ENCODE measurements around the gene PTH1R. TPM values are rescaled to one million over a fixed set of nuclear protein-coding genes. Genes with fewer than 3 reads are reported as not detected.

The PTH1R gene
- total and polyA plus RNA-seq, 4 donors: 11.2 to 29.7 (median 19.9) TPM

DNA sequence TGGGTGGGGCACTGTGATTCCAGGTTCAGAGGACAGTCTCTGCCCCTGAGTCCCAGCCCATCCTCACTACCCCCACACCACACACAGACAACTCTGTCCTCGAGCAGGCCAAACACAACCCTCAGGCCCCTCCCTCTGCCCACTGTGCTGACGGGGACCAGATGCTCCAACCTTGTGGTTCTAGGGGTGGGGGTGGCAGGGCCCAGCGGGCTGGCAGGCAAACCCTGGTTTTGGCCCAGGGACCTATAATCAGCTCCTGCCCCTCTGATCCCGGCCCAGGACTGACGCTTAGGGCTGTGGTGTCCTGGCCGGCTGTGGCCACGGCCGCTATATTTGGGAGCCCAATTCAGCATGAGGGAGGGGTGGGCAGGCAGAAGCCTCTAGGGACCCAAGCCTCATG is 9.2 kb upstream of the PTH1R start:
- Histone ChIP-seq H3K36me3 (ENCODE audit: control insufficient read depth in 4 of 4, insufficient read depth in 4 of 4, low read length in 4 of 4) (no peaks in the 10 kb centered on the region), H3K27ac (ENCODE audit: low read depth in 1 of 2, low read length in 1 of 2) (peak overlapping the region in 1 of 2 donors; percentile 7), H3K4me3 (no peak overlapping the region), H3K9me3 (ENCODE audit: control insufficient read depth in 4 of 4, insufficient read depth in 3 of 4, low read length in 3 of 4) (no peaks in the 10 kb centered on the region), H3K9ac (ENCODE audit: insufficient read depth in 1 of 2, low read length in 2 of 2) (no peak overlapping the region), H3K27me3 (ENCODE audit: control insufficient read depth in 3 of 3, insufficient read depth in 3 of 3, low read length in 2 of 3) (no peaks in the 10 kb centered on the region), H3K4me1 (ENCODE audit: control insufficient read depth in 5 of 5, insufficient read depth in 5 of 5, low read length in 5 of 5) (peaks cover 6 to 87% (median 38%) of the 10 kb centered on the region in 5 donors)
- DNase-seq (peak in 1 of 3 donors; percentile 33), ATAC-seq (ENCODE audit: insufficient read depth, low FRiP score) (no peak)
- TF ChIP-seq CTCF (IDR thresholded peaks at IDR 0.05; ENCODE audit: control extremely low read depth, extremely low read depth): no peak
- 75 to 79% methylated on average over 8 of the region's 8 CpGs for WGBS, 2 donors

GRCh38 chr3:46868948-46869347 is 8.6 kb upstream of the PTH1R start:
- no peaks in the 10 kb centered on the region for H3K9me3 ChIP-seq (ENCODE audit: control insufficient read depth in 4 of 4, insufficient read depth in 3 of 4, low read length in 3 of 4)
- no peak overlapping the region for H3K9ac ChIP-seq (ENCODE audit: insufficient read depth in 1 of 2, low read length in 2 of 2)
- no peak for DNase-seq
- WGBS, 2 donors: 80 to 84% methylated on average over 7 of the region's 7 CpGs
- H3K4me3 ChIP-seq: no peak overlapping the region
- peaks cover 6 to 87% (median 39%) of the 10 kb centered on the region in 5 donors for H3K4me1 ChIP-seq (ENCODE audit: control insufficient read depth in 5 of 5, insufficient read depth in 5 of 5, low read length in 5 of 5)
- H3K36me3 ChIP-seq (ENCODE audit: control insufficient read depth in 4 of 4, insufficient read depth in 4 of 4, low read length in 4 of 4): no peaks in the 10 kb centered on the region
- H3K27ac ChIP-seq (ENCODE audit: low read depth in 1 of 2, low read length in 1 of 2): no peak overlapping the region
- TF ChIP-seq CTCF (IDR thresholded peaks at IDR 0.05; ENCODE audit: control extremely low read depth, extremely low read depth): no peak
- no peaks in the 10 kb centered on the region for H3K27me3 ChIP-seq (ENCODE audit: control insufficient read depth in 3 of 3, insufficient read depth in 3 of 3, low read length in 2 of 3)
- no peak for ATAC-seq (ENCODE audit: insufficient read depth, low FRiP score)

DNA sequence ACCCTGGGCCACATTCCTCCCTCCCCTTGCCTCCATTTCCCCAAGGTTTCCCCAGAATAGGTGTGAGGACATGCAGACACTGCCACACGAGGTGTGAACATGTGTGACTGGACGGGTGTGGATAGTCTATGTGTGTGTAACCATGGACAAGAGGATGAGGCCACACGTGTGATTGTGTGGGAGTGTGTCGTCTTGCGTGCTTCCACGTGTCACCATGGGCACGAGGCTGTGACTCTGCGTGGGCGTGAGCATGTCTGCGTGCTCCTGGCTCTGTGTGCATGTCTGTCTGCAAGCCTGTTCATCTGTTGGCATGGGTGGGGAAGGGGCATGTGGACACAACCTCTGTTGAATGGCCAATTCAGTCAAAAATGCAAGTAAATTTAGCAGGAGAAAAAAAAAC is 8.1 kb upstream of the PTH1R start:
- ATAC-seq (ENCODE audit: insufficient read depth, low FRiP score) (no peak), DNase-seq (no peak)
- no peak overlapping the region for H3K9ac ChIP-seq (ENCODE audit: insufficient read depth in 1 of 2, low read length in 2 of 2)
- H3K27ac ChIP-seq (ENCODE audit: low read depth in 1 of 2, low read length in 1 of 2): no peak overlapping the region
- TF ChIP-seq CTCF (IDR thresholded peaks at IDR 0.05; ENCODE audit: control extremely low read depth, extremely low read depth): no peak
- no peaks in the 10 kb centered on the region for H3K36me3 ChIP-seq (ENCODE audit: control insufficient read depth in 4 of 4, insufficient read depth in 4 of 4, low read length in 4 of 4)
- no peaks in the 10 kb centered on the region for H3K27me3 ChIP-seq (ENCODE audit: control insufficient read depth in 3 of 3, insufficient read depth in 3 of 3, low read length in 2 of 3)
- peaks cover 10 to 87% (median 38%) of the 10 kb centered on the region in 5 donors for H3K4me1 ChIP-seq (ENCODE audit: control insufficient read depth in 5 of 5, insufficient read depth in 5 of 5, low read length in 5 of 5)
- no peak overlapping the region for H3K4me3 ChIP-seq
- 84 to 91% methylated on average over 10 of the region's 10 CpGs for WGBS, 2 donors
- no peaks in the 10 kb centered on the region for H3K9me3 ChIP-seq (ENCODE audit: control insufficient read depth in 4 of 4, insufficient read depth in 3 of 4, low read length in 3 of 4)

DNA sequence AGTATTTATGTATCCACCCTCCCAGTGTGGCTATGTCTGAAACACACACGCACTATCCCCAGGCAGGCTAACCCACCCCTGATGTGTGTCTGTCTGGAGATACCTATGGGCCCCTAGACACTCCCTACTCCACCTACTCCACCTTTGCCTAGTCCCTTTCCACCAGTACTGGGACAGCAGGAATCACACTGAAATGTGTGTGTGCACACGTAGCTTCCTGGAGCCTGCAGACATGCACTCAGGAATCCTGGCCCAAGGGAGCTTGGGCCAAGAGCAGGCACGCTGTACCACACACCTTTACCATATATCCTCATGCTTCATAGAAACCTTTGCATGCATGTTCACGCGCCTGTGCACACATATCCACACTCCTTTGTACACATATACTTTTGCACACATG is 6.9 kb upstream of the PTH1R start:
- Histone ChIP-seq H3K9me3 (ENCODE audit: control insufficient read depth in 4 of 4, insufficient read depth in 3 of 4, low read length in 3 of 4) (no peaks in the 10 kb centered on the region), H3K27me3 (ENCODE audit: control insufficient read depth in 3 of 3, insufficient read depth in 3 of 3, low read length in 2 of 3) (no peaks in the 10 kb centered on the region), H3K9ac (ENCODE audit: insufficient read depth in 1 of 2, low read length in 2 of 2) (no peak overlapping the region), H3K4me3 (no peak overlapping the region), H3K36me3 (ENCODE audit: control insufficient read depth in 4 of 4, insufficient read depth in 4 of 4, low read length in 4 of 4) (no peaks in the 10 kb centered on the region), H3K4me1 (ENCODE audit: control insufficient read depth in 5 of 5, insufficient read depth in 5 of 5, low read length in 5 of 5) (peaks cover 10 to 85% (median 35%) of the 10 kb centered on the region in 5 donors), H3K27ac (ENCODE audit: low read depth in 1 of 2, low read length in 1 of 2) (no peak overlapping the region)
- no peak for TF ChIP-seq CTCF (IDR thresholded peaks at IDR 0.05; ENCODE audit: control extremely low read depth, extremely low read depth)
- no peak for ATAC-seq (ENCODE audit: insufficient read depth, low FRiP score)
- DNase-seq: no peak
- WGBS, 2 donors: 92 to 94% methylated on average over 5 of the region's 5 CpGs
